Uterus (tissue), 2 donors: ENCODE results near the gene ULK4.

Experiments
- CTCF ChIP-seq, 4 experiments: fragments of 200-600 bp in 2 of 4; fragments of 450-650 bp in 2 of 4; sonication (generic) in 2 of 4; IDR thresholded peaks; one replicate each; pipeline ENCODE4 v1.5.1; 2016 to 2019; ENCODE audit warnings: antibody characterized with exemption in 4 of 4, mild to moderate bottlenecking in 2 of 4, moderate library complexity in 1 of 4
- POLR2A ChIP-seq, 2 donors: fragments of 450-650 bp; IDR thresholded peaks; one replicate each; pipeline ENCODE4 v1.6.1; 2016; ENCODE audit warnings: antibody characterized with exemption in 2 of 2, mild to moderate bottlenecking in 1 of 2, moderate library complexity in 1 of 2

- TF ChIP-seq CTCF (IDR thresholded peaks at IDR 0.05) (no peak), POLR2A (IDR thresholded peaks at IDR 0.05) (no peak)
Measured at GRCh38 chr3:41697702-41698101, 264.2 kb downstream of the ULK4 start.
